GM18861 (cell line): Measurements from ENCODE around the gene ADAT2.
A peak's percentile ranks its signal among the peaks of the same experiment; 100 is the strongest.

Experiments
- ATAC-seq: cut with Tn5 transposase; IDR thresholded peaks from one replicate; pipeline ENCODE4 v1.9.1; 2021; ENCODE audit not compliant: unreplicated experiment

Gene ADAT2

GRCh38 chr6:143441680-143442545, 8.6 kb downstream of the ADAT2 start:
- no peak for ATAC-seq

GRCh38 chr6:143441010-143441409, 9.5 kb downstream of the ADAT2 start:
- no peak for ATAC-seq

GRCh38 chr6:143432588-143432987, 17.9 kb downstream of the ADAT2 start:
- ATAC-seq: no peak

GRCh38 chr6:143431226-143431625, 19.3 kb downstream of the ADAT2 start:
- no peak for ATAC-seq

GRCh38 chr6:143429970-143430369, 20.5 kb downstream of the ADAT2 start:
- no peak for ATAC-seq

GRCh38 chr6:143427109-143427817, 23.2 kb downstream of the ADAT2 start:
- peak; percentile 99 for ATAC-seq

GRCh38 chr6:143426026-143426425, 24.5 kb downstream of the ADAT2 start:
- no peak for ATAC-seq

- ATAC-seq: no peak
These were observed 31.0 kb downstream of the ADAT2 start for GRCh38 chr6:143419526-143419925.

GRCh38 chr6:143414769-143415168, 35.7 kb downstream of the ADAT2 start:
- ATAC-seq: no peak

- ATAC-seq: no peak
These were observed 39.6 kb downstream of the ADAT2 start for GRCh38 chr6:143410859-143411270.

- no peak for ATAC-seq
These were observed 41.7 kb downstream of the ADAT2 start for GRCh38 chr6:143408787-143409162.

GRCh38 chr6:143408151-143408786, 42.2 kb downstream of the ADAT2 start:
- ATAC-seq: no peak

- no peak for ATAC-seq
These were observed 43.8 kb downstream of the ADAT2 start for GRCh38 chr6:143406673-143407072.

- no peak for ATAC-seq
These were observed 44.9 kb downstream of the ADAT2 start for GRCh38 chr6:143405373-143406154.

- ATAC-seq: no peak
These were observed 47.7 kb downstream of the ADAT2 start for GRCh38 chr6:143402721-143403336.

- no peak for ATAC-seq
These were observed 48.7 kb downstream of the ADAT2 start for GRCh38 chr6:143401636-143402370.

GRCh38 chr6:143401068-143401446, 49.4 kb downstream of the ADAT2 start:
- no peak for ATAC-seq

GRCh38 chr6:143400258-143401067, 50.0 kb downstream of the ADAT2 start:
- peak; percentile 67 for ATAC-seq

GRCh38 chr6:143399775-143400174, 50.7 kb downstream of the ADAT2 start:
- no peak for ATAC-seq
